ELF-1 (cell line): ENCODE measurements around the gene ZNF236.

Experiments
- DNase-seq: peaks from one replicate; pipeline ENCODE4 v3.0.0-alpha.2; 2016; ENCODE audit warnings: low read depth, low spot score

The ZNF236 gene

GRCh38 chr18:76908277-76908676 lies 85.9 kb downstream of the ZNF236 start:
- no peak for DNase-seq

GRCh38 chr18:76909439-76909838 lies 87.1 kb downstream of the ZNF236 start:
- no peak for DNase-seq

- no peak for DNase-seq
Observed at GRCh38 chr18:76911440-76911839, 89.1 kb downstream of the ZNF236 start.

GRCh38 chr18:76913583-76913982 lies 91.2 kb downstream of the ZNF236 start:
- no peak for DNase-seq

GRCh38 chr18:76914314-76914713 lies 92.0 kb downstream of the ZNF236 start:
- DNase-seq: no peak

- DNase-seq: no peak
Observed at GRCh38 chr18:76914796-76915195, 92.4 kb downstream of the ZNF236 start.

- DNase-seq: no peak
Observed at GRCh38 chr18:76915456-76915855, 93.1 kb downstream of the ZNF236 start.

- DNase-seq: no peak
Observed at GRCh38 chr18:76920974-76921373, 98.6 kb downstream of the ZNF236 start.

GRCh38 chr18:76922107-76922506 lies 99.8 kb downstream of the ZNF236 start:
- peak; percentile 63 for DNase-seq

- peak; percentile 63 for DNase-seq
Observed at GRCh38 chr18:76923485-76924085, 101.2 kb downstream of the ZNF236 start.

GRCh38 chr18:76925501-76925900 lies 103.1 kb downstream of the ZNF236 start:
- DNase-seq: no peak

- no peak for DNase-seq
Observed at GRCh38 chr18:76927223-76927725, 104.9 kb downstream of the ZNF236 start.

- no peak for DNase-seq
Observed at GRCh38 chr18:76928179-76928868, 106.0 kb downstream of the ZNF236 start.

- DNase-seq: no peak
Observed at GRCh38 chr18:76931171-76931570, 108.8 kb downstream of the ZNF236 start.

GRCh38 chr18:76932026-76932819 lies 109.9 kb downstream of the ZNF236 start:
- DNase-seq: no peak

GRCh38 chr18:76935722-76936337 lies 113.5 kb downstream of the ZNF236 start:
- DNase-seq: no peak

- DNase-seq: no peak
Observed at GRCh38 chr18:76936877-76937276, 114.5 kb downstream of the ZNF236 start.

- DNase-seq: no peak
Observed at GRCh38 chr18:76937597-76937996, 115.2 kb downstream of the ZNF236 start.

- no peak for DNase-seq
Observed at GRCh38 chr18:76938619-76939018, 116.3 kb downstream of the ZNF236 start.

GRCh38 chr18:76941284-76941683 lies 118.9 kb downstream of the ZNF236 start:
- DNase-seq: no peak

GRCh38 chr18:76943542-76944339 lies 121.4 kb downstream of the ZNF236 start:
- DNase-seq: no peak
